Breast epithelium (tissue), 4 donors: ENCODE data around the gene ECT2. TPM values are rescaled to one million over a fixed set of nuclear protein-coding genes. Genes with fewer than 3 reads are reported as not detected.
"Not testable (repeated sequence)": the region's sequence is repeated elsewhere in the genome, so short reads cannot be mapped to it uniquely, and the experiment has no call there.

Experiments used
- DNase-seq, 2 donors: peaks; one replicate each; pipeline ENCODE4 v3.0.0-alpha.2; 2019; ENCODE audit warnings: low spot score in 2 of 2
- H3K27ac ChIP-seq, 2 donors: fragments of 200-600 bp; sonication (generic) in 1 of 2; one replicate each; pipeline ENCODE4 v1.5.1; 2016 to 2019; ENCODE audit warnings: mild to moderate bottlenecking in 1 of 2
- H3K27me3 ChIP-seq, 2 donors: fragments of 200-600 bp; sonication (generic) in 1 of 2; one replicate each; pipeline versions ENCODE4 v1.5.1 to v1.6.0; 2017 to 2019; ENCODE audit warnings: control low read depth in 1 of 2, mild to moderate bottlenecking in 1 of 2
- H3K36me3 ChIP-seq: fragments of 200-600 bp; one replicate; pipeline ENCODE4 v1.5.1; 2019
- H3K4me1 ChIP-seq, 2 donors: fragments of 200-600 bp; sonication (generic); one replicate each; pipeline ENCODE4 v1.5.1; 2016 to 2019; ENCODE audit warnings: control low read depth in 1 of 2
- H3K4me3 ChIP-seq, 3 donors: fragments of 200-600 bp; sonication (generic); 1 replicate in 2 of 3; 2 replicates in 1 of 3; pipeline ENCODE4 v1.5.1; 2016 to 2019; ENCODE audit warnings: mild to moderate bottlenecking in 3 of 3, moderate library complexity in 2 of 3
- H3K9me3 ChIP-seq, 2 donors: fragments of 200-600 bp; sonication (generic) in 1 of 2; one replicate each; pipeline ENCODE4 v1.5.1; 2016 to 2019; ENCODE audit warnings: control low read depth in 1 of 2
- POLR2A ChIP-seq: fragments of 450-650 bp; IDR thresholded peaks from one replicate; pipeline ENCODE4 v1.6.1; 2016; ENCODE audit warnings: antibody characterized with exemption, mild to moderate bottlenecking, moderate library complexity
- POLR2AphosphoS5 ChIP-seq, 3 donors: sonication (generic); formaldehyde crosslinking; IDR thresholded peaks; one replicate each; pipeline ENCODE4 v1.6.1; 2017; ENCODE audit warnings: antibody characterized with exemption in 3 of 3
- intact Hi-C: fragments of 100-400 bp; cut with DNase I; formaldehyde crosslinking; loops from one replicate; pipeline ENCODE4 v1.15.1; 2023; ENCODE audit warnings: low total_unique reads
- total RNA-seq, 3 donors: library from RNA; depleted of rRNA; stranded (reverse); fragments of >200 nt; gene quantifications; one replicate each; pipeline ENCODE4 v1.1.0, GENCODE V29; 2016
- TF ChIP-seq, protein P1 (sequence below), 3 donors: fragments of 450-650 bp; IDR thresholded peaks; one replicate each; pipeline ENCODE4 v1.5.1; 2016 to 2017; ENCODE audit warnings: antibody characterized with exemption in 3 of 3, mild to moderate bottlenecking in 3 of 3, moderate library complexity in 3 of 3

The ECT2 gene
- total RNA-seq, 3 donors from 2014 or later = 8.5 to 20.1 (median 15.4) TPM

DNA sequence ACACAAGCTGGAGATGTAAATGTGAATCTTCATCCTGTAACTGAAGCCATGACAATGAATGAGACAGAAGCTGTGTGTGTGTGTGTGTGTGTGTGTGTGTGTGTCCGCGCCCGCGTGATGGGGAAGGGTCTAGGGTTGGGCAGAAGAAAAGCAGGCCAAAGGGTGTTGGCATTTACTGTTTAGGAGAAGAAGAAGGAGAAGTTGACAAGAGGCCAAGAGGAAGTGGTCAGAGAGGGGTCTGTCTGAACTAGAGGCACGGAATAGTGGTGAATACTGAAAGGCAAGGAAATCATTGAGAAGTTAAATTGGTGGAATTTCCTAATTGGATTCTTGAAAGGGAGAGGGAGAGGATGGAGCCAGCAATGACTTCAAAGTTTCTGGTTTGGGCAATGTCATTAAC is 34.0 kb upstream of the ECT2 start:
- H3K9me3 ChIP-seq = no peaks in the 10 kb centered on the region
- intact Hi-C loops = no loop called here
- no peak overlapping the region for H3K4me3 ChIP-seq
- H3K27me3 ChIP-seq = no peaks in the 10 kb centered on the region
- no peak for DNase-seq
- no peaks in the 10 kb centered on the region for H3K4me1 ChIP-seq
- no peak overlapping the region for H3K27ac ChIP-seq
- no peaks in the 10 kb centered on the region for H3K36me3 ChIP-seq
- TF ChIP-seq POLR2A (no peak), POLR2AphosphoS5 (IDR thresholded peaks at IDR 0.05) (no peak)
- TF ChIP-seq, protein P1, sequence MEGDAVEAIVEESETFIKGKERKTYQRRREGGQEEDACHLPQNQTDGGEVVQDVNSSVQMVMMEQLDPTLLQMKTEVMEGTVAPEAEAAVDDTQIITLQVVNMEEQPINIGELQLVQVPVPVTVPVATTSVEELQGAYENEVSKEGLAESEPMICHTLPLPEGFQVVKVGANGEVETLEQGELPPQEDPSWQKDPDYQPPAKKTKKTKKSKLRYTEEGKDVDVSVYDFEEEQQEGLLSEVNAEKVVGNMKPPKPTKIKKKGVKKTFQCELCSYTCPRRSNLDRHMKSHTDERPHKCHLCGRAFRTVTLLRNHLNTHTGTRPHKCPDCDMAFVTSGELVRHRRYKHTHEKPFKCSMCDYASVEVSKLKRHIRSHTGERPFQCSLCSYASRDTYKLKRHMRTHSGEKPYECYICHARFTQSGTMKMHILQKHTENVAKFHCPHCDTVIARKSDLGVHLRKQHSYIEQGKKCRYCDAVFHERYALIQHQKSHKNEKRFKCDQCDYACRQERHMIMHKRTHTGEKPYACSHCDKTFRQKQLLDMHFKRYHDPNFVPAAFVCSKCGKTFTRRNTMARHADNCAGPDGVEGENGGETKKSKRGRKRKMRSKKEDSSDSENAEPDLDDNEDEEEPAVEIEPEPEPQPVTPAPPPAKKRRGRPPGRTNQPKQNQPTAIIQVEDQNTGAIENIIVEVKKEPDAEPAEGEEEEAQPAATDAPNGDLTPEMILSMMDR (IDR thresholded peaks at IDR 0.05) = no peak

DNA sequence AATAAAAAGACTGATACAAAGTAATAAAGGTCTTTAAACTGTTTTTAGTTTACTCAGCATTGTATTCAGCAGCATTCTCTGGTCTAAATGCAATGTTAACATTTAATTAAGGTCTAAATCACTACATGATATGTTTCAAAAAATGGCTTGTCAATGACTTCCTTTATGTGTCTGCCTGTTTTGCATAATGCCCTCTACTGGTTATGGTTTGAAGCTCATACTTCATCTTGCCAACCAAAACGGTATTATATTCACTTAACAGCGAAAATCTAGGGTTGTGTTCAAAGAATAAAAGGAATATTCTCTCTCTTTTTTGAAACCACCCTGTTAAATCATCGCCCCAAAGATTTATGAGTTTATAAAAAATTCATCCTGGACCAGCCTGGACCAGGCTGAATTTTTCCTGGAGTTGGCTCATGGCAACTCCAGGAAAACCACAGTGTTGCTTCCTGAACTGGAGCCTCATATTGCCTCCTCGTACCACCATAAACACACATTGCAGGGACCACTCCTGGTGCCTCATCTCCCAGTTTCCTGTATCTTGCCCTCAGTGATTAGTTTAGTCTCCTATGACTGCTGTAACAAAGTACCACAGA is 32.9 kb upstream of the ECT2 start:
- TF ChIP-seq, protein P1 (IDR thresholded peaks at IDR 0.05) = no peak
- no peak for DNase-seq
- Histone ChIP-seq H3K4me3 (no peak overlapping the region), H3K36me3 (no peaks in the 10 kb centered on the region), H3K27me3 (no peaks in the 10 kb centered on the region), H3K4me1 (no peaks in the 10 kb centered on the region), H3K27ac (no peak overlapping the region), H3K9me3 (no peaks in the 10 kb centered on the region)
- intact Hi-C loops = no loop called here

DNA sequence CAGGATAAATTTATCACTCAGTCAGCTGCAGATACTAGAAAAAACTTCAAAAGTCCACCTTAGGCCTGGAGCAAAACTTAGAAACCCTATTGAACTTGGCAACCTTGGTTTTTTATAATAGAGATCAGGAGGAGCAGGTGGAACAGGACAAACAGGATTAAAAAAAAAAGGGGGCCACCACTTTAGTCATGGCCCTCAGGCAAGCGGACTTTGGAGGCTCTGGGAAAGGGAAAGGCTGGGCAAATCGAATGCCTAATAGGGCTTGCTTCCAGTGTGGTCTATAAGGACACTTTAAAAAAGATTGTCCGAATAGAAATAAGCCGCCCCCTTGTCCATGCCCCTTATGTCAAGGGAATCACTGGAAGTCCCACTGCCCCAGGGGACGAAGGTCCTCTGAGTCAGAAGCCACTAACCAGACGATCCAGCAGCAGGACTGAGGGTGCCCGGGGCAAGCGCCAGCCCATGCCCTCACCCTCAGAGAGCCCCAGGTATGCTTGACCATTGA is 27.9 kb upstream of the ECT2 start:
- H3K4me3 ChIP-seq, H3K4me1 ChIP-seq, H3K9me3 ChIP-seq, H3K36me3 ChIP-seq, intact Hi-C loops, H3K27me3 ChIP-seq: not testable (repeated sequence)
- H3K27ac ChIP-seq = peak overlapping the region; percentile 31 to 63
- DNase-seq = peak in 1 of 2 donors; percentile 52

DNA sequence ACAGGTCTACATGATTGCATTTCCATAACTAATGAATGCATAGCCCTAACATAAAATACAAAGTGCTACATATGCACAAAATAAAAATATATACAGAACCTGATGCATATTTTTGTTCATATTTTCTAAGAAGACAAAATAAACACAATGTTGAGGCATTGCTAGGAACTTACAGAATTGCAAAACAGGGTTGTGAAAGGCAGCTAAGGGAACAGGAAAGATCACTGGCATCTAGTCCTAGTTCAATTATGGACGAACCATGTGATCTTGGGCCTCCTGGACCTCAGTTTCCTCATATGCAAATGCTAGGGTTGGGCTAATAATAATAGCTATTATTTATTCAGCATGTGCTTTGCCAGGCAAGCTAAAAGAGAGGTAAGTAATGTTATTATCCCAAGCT is 24.1 kb upstream of the ECT2 start:
- intact Hi-C loops = no loop called here
- H3K4me1 ChIP-seq = no peaks in the 10 kb centered on the region
- H3K36me3 ChIP-seq = no peaks in the 10 kb centered on the region
- DNase-seq = no peak
- H3K27me3 ChIP-seq = no peaks in the 10 kb centered on the region
- TF ChIP-seq, protein P1 (IDR thresholded peaks at IDR 0.05) = no peak
- TF ChIP-seq POLR2A = no peak
- TF ChIP-seq POLR2AphosphoS5 (IDR thresholded peaks at IDR 0.05) = no peak
- no peak overlapping the region for H3K4me3 ChIP-seq
- no peaks in the 10 kb centered on the region for H3K9me3 ChIP-seq
- H3K27ac ChIP-seq = no peak overlapping the region

DNA sequence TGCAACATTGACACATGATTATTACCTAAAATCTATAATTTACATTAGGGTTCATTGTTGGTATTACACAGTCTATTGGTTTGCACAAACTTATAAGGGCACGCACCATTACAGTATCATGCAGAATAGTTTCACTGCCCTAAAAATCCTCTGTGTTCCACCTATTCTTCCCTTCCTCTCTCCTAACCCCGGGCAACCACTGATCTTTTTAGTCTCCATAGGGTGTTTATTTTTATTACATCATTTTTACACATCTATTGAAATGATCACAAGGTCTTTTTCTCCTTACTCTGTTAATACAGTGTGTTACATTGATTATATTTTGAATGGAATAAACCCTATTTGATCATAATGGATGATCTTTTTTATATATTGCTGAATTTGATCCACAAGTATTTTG is 15.5 kb upstream of the ECT2 start:
- Histone ChIP-seq H3K9me3 (no peaks in the 10 kb centered on the region), H3K27ac (no peak overlapping the region), H3K4me3 (no peak overlapping the region), H3K27me3 (no peaks in the 10 kb centered on the region), H3K4me1 (no peaks in the 10 kb centered on the region), H3K36me3 (no peaks in the 10 kb centered on the region)
- intact Hi-C loops = no loop called here
- DNase-seq = no peak
- TF ChIP-seq POLR2AphosphoS5 (IDR thresholded peaks at IDR 0.05) = no peak
- TF ChIP-seq, protein P1 (IDR thresholded peaks at IDR 0.05) = no peak
- TF ChIP-seq POLR2A = no peak

DNA sequence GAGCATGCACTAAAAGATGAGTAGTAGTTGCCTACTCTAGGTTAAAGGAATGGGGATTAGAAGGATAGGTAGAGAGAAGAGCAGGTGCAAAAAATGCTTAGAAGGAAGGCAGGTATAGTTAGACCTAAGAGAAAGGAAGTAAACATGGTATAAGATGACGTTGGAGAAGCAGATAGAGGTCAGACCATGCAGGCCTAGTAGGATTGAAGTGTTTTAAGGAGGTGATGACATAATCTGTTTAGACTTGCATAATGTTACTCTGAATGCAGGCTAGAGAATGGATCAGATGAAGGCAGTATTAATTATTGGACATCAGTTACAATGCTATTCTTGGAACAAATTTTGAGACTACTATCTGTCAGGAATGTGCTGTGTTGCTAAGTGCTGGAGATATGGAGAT is 11.1 kb upstream of the ECT2 start:
- no peak overlapping the region for H3K4me3 ChIP-seq
- TF ChIP-seq POLR2A = no peak
- TF ChIP-seq, protein P1 (IDR thresholded peaks at IDR 0.05) = no peak
- TF ChIP-seq POLR2AphosphoS5 (IDR thresholded peaks at IDR 0.05) = no peak
- intact Hi-C loops = no loop called here

More for the DNA sequence above, 11.1 kb upstream of the ECT2 start:
- H3K9me3 ChIP-seq = no peaks in the 10 kb centered on the region
- no peaks in the 10 kb centered on the region for H3K36me3 ChIP-seq
- H3K27me3 ChIP-seq = no peaks in the 10 kb centered on the region
- no peak overlapping the region for H3K27ac ChIP-seq
- no peak for DNase-seq
- H3K4me1 ChIP-seq = no peaks in the 10 kb centered on the region
